HG02623 (cell line): Measurements from ENCODE around the gene HRCT1.

Experiments used
- ATAC-seq: cut with Tn5 transposase; IDR thresholded peaks from one replicate; pipeline ENCODE4 v1.9.1; 2021; ENCODE audit warnings: moderate library complexity; ENCODE audit not compliant: unreplicated experiment

Gene HRCT1

DNA sequence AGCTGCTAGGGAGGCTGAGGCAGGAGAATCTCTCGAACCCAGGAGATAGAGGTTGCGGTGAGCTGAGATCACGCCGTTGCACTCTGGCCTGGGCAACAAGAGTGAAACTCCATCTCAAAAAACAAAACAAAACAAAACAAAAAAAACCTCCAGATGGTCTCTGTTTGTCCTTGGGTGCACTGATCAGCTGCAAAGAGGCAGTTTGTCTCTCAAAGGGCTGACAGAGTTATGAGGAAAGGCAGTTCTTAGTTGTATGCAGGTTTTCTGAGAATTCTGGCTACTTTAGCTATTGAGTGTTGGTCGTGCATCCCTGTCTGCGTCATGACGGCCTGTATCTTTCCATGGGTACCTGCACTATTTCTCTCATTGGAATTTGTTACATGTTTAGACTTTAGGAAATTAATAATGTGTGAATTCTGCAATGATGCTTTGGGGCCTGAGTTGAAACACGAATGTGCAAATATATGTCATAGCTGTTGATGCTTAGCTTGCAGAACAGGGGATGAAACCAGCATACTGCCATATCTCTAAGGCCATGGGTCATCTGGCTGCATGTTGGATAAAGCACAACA, 33.8 kb downstream of the HRCT1 start:
- no peak for ATAC-seq

GRCh38 chr9:35940458-35941407, 34.7 kb downstream of the HRCT1 start:
- ATAC-seq = no peak

- ATAC-seq = no peak
These were observed 36.3 kb downstream of the HRCT1 start for GRCh38 chr9:35942286-35942685.

DNA sequence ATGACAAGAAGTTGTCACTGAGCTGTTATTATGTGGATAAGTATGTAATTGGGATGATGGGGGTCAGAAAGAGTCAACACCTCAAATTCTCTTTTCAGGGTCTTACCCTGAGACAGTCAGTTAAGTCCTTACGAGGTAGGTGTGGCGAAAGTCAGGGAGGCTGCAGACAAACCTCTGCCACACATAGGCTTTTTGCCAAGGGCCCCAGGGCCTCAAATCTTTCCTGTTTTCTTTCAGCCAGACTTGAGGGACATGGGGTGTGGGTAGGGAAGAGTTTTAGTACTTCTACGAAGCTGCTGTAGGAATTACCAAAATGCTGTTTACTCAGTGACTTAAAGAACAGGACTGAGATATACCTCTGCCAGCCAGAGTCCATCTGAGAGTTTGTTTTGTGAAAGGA, 38.2 kb downstream of the HRCT1 start:
- no peak for ATAC-seq

GRCh38 chr9:35944841-35945240, 38.8 kb downstream of the HRCT1 start:
- no peak for ATAC-seq

DNA sequence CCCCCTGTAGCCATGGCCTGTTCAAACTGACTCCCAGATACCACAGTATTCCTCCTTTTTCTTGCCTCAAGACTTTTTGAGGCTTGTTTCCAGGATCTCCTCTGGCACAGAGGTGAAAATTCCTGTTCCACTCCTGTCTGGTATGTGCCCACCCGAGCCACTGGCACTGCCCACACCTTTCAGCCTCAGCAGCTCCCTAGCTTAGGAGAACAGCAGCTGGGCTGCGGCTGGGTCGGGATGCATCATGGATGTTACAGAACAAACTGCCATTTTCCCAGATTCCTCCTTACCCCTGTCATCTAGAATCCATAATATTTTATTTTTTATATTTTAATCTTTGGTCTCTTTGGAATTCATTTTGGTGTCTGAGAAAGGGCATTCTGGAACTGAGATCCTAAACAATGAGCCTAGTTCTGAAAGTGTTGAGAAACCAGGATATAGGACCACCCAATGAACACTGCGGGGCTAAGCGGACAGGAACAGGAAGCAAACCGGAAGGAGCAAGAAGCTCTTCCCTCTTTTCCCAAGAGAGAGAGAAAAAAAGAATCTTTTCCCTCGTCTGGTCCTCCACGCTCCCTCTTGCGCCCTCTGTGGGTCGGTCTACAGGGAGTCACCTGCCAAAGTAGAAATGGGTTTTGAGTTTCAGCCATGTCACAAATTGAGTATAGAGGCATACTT, 39.5 kb downstream of the HRCT1 start:
- no peak for ATAC-seq

DNA sequence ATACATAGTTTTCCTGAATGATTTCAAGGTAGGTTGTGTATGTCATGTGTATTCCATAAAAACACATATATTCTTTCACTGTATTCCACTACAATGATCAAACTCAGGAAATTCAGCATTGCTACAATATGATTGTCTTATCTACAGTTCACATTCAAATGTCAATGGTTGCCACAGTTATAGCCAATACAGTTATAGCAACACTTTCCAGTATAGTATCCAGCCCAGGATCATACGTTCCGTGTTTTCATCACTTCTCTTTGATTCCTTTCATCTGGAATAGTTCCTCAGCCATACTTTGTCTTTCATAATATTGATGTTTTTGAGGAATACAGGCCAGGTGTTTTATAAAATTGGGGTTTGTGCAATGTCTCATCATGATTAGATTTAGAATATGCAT, 42.4 kb downstream of the HRCT1 start:
- no peak for ATAC-seq

DNA sequence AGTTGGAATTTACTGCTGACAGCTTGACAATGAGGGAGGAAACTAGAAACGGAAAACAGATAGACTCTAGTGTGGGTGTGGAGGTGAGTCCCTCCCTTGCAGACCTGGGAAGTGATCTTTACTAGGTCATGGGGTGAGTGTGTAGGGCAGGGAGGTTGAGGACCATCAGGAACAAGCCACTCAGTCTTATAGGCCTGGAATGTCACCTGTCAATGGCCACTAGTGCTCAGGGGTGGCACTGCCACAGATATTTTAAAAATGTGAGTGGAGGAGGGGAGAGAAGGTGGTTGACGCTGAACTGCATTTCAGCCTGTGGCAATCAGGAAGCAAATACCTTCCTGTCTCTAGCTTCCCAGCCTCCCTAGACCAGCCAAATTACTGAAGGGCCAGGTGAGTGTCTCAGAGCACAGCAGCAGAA, 42.9 kb downstream of the HRCT1 start:
- no peak for ATAC-seq

DNA sequence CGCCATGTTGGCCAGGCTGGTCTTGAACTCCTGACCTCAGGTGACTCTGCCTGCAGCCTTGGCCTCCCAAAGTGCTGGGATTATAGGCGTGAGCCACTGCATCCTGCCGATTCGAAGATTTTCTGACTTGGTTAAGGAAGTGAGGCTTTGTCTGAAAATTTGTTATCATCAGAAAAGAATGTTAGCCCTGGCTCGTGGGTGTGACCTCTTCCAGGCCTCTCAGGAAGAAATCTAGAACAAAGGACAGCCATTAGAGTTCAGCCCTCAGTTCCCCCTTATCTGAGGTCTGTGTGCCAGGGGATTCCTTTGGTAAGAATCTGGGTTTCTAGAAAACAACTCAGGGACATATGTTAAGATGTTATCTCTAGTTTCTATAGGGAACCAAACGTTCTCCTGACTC, 45.7 kb downstream of the HRCT1 start:
- ATAC-seq = no peak

- ATAC-seq = no peak
These were observed 46.7 kb downstream of the HRCT1 start for GRCh38 chr9:35952526-35953191.

- ATAC-seq = no peak
These were observed 49.0 kb downstream of the HRCT1 start for GRCh38 chr9:35954942-35955546.

GRCh38 chr9:35956651-35957050, 50.6 kb downstream of the HRCT1 start:
- no peak for ATAC-seq
